OCI-LY1 (cell line): ENCODE measurements around the gene DMD.

ENCODE experiments used
- H2AFZ ChIP-seq: fragments of 200-600 bp; sonication (generic), shearing (Covaris generic); 2 replicates; pipeline ENCODE4 v1.6.0; 2014; ENCODE audit warnings: antibody characterized with exemption, mild to moderate bottlenecking, low read length
- H3F3A ChIP-seq: fragments of 200-600 bp; sonication (generic), shearing (Covaris generic); 2 replicates; pipeline ENCODE4 v1.6.0; 2014; ENCODE audit warnings: mild to moderate bottlenecking, antibody characterized with exemption, low read length, moderate library complexity; ENCODE audit not compliant: insufficient read depth
- H3K27ac ChIP-seq: fragments of 200-600 bp; sonication (generic); 2 replicates; pipeline ENCODE4 v1.5.1; 2014; ENCODE audit warnings: low read length, mixed run types, mild to moderate bottlenecking, low read depth; ENCODE audit not compliant: poor library complexity, severe bottlenecking
- H3K27me3 ChIP-seq: fragments of 200-600 bp; sonication (generic); 2 replicates; pipeline ENCODE4 v1.6.0; 2014; ENCODE audit warnings: antibody characterized with exemption, mild to moderate bottlenecking, low read length, moderate library complexity; ENCODE audit not compliant: insufficient read depth
- H3K36me3 ChIP-seq: fragments of 200-600 bp; sonication (generic); 2 replicates; pipeline ENCODE4 v1.6.1; 2014; ENCODE audit warnings: mild to moderate bottlenecking, antibody characterized with exemption, low read length, moderate library complexity, mixed read lengths; ENCODE audit not compliant: insufficient read depth
- H3K4me1 ChIP-seq: fragments of 200-600 bp; sonication (generic); 2 replicates; pipeline ENCODE4 v1.5.1; 2014; ENCODE audit warnings: mild to moderate bottlenecking, low read length, moderate library complexity; ENCODE audit not compliant: insufficient read depth, severe bottlenecking
- H3K4me2 ChIP-seq: fragments of 200-600 bp; sonication (generic), shearing (Covaris generic); 2 replicates; pipeline ENCODE4 v1.6.1; 2014; ENCODE audit warnings: low read length
- H3K4me3 ChIP-seq: fragments of 200-600 bp; sonication (generic); 2 replicates; pipeline ENCODE4 v1.5.1; 2014; ENCODE audit warnings: low read length, low read depth, mild to moderate bottlenecking, mixed read lengths; ENCODE audit not compliant: poor library complexity, severe bottlenecking
- H3K79me2 ChIP-seq: fragments of 200-600 bp; shearing (Covaris generic); 2 replicates; pipeline ENCODE4 v1.6.1; 2016; ENCODE audit warnings: mixed run types, low read length, mixed read lengths; ENCODE audit not compliant: insufficient read depth
- H3K9ac ChIP-seq: fragments of 200-600 bp; sonication (generic), shearing (Covaris generic); 2 replicates; pipeline ENCODE4 v1.6.1; 2014; ENCODE audit warnings: mild to moderate bottlenecking, low read length, mixed read lengths
- H3K9me2 ChIP-seq: fragments of 200-600 bp; sonication (generic), shearing (Covaris generic); 2 replicates; pipeline ENCODE4 v1.6.1; 2014; ENCODE audit warnings: low read depth, mild to moderate bottlenecking, low read length, mixed read lengths
- H3K9me3 ChIP-seq: fragments of 200-600 bp; shearing (Covaris generic); 2 replicates; pipeline ENCODE4 v1.6.1; 2014; ENCODE audit warnings: low read length, mixed read lengths
- H4K20me1 ChIP-seq: fragments of 200-600 bp; sonication (generic), shearing (Covaris generic); 2 replicates; pipeline ENCODE4 v1.6.0; 2016; ENCODE audit warnings: mild to moderate bottlenecking, low read length; ENCODE audit not compliant: insufficient read depth
- CTCF ChIP-seq: fragments of 200-600 bp; sonication (generic), shearing (Covaris generic); IDR thresholded peaks from 2 replicates; pipeline ENCODE4 v1.5.1; 2017; ENCODE audit warnings: mild to moderate bottlenecking, antibody characterized with exemption, low read length, moderate library complexity, mixed read lengths
- EZH2 ChIP-seq: fragments of 200-600 bp; sonication (generic), shearing (Covaris generic); IDR thresholded peaks from 2 replicates; pipeline ENCODE4 v1.8.0; 2017; ENCODE audit warnings: borderline replicate concordance, mixed run types, mild to moderate bottlenecking, antibody characterized with exemption, low read length, moderate library complexity, mixed read lengths

Gene DMD

DNA sequence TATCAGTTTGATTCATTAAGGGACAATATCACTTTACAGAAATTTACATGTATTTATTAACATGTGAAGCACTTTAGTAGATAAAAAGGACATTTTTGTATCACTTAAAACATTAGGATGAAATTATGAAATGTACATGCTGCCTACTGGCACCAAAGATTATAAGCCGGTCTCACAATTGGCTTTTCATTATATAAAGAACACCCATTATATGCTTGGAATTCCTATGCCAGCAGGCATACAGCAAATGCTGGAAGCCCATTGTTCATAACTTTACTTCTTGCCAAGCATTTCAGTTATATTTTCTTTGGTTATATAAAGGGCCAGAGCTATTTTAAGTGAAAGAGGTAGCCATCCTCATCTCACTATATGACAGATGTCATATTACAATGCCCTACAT is 145.9 kb downstream of the DMD start:
- no peaks in the 10 kb centered on the region for H3K27me3 ChIP-seq
- H3K9ac ChIP-seq = no peak overlapping the region
- no peak overlapping the region for H3K27ac ChIP-seq
- no peak overlapping the region for H2AFZ ChIP-seq
- no peak overlapping the region for H3K4me2 ChIP-seq
- H4K20me1 ChIP-seq = no peaks in the 10 kb centered on the region
- TF ChIP-seq EZH2 = no peak
- no peak for TF ChIP-seq CTCF
- H3K36me3 ChIP-seq = 0 out of 2 replicates have a peak, but pooled peaks cover 3% of the 10 kb centered on the region
- H3F3A ChIP-seq = no peaks in the 10 kb centered on the region
- no peaks in the 10 kb centered on the region for H3K4me1 ChIP-seq
- H3K79me2 ChIP-seq = no peaks in the 10 kb centered on the region
- H3K9me3 ChIP-seq = no peaks in the 10 kb centered on the region
- H3K9me2 ChIP-seq = no peaks in the 10 kb centered on the region
- H3K4me3 ChIP-seq = no peak overlapping the region

DNA sequence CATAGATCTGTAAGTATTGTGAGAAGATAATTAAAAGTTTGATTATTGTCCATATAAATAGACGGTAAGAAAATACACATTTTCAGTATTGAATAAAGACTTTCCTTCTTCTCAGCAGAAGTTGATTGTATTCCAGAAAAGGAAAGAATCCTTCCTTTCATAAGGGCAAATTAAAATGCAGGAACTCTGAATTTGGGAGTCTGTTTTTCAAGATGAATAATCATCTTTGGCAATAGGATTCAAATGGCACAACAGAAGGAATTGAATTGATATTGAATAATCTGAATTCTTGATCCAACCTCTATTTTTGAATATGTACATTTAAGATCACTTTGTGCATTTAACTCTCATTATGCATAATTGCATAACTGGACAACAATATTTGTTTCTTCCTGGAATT is 149.3 kb downstream of the DMD start:
- Histone ChIP-seq H2AFZ (no peak overlapping the region), H3K36me3 (0 out of 2 replicates have a peak, but pooled peaks cover 3% of the 10 kb centered on the region), H3K4me3 (no peak overlapping the region), H4K20me1 (no peaks in the 10 kb centered on the region), H3K27me3 (no peaks in the 10 kb centered on the region), H3K9me3 (no peaks in the 10 kb centered on the region), H3K27ac (no peak overlapping the region), H3F3A (no peaks in the 10 kb centered on the region), H3K9ac (no peak overlapping the region), H3K4me2 (no peak overlapping the region), H3K79me2 (no peaks in the 10 kb centered on the region), H3K4me1 (no peaks in the 10 kb centered on the region), H3K9me2 (no peaks in the 10 kb centered on the region)
- no peak for TF ChIP-seq CTCF
- no peak for TF ChIP-seq EZH2

GRCh38 chrX:33053001-33053400 is 158.3 kb downstream of the DMD start:
- Histone ChIP-seq H3K9me3 (no peaks in the 10 kb centered on the region), H3K27me3 (no peaks in the 10 kb centered on the region), H3K9me2 (no peaks in the 10 kb centered on the region), H4K20me1 (no peaks in the 10 kb centered on the region), H3K79me2 (no peaks in the 10 kb centered on the region), H2AFZ (no peak overlapping the region), H3K4me1 (no peaks in the 10 kb centered on the region), H3K4me2 (no peak overlapping the region), H3K27ac (no peak overlapping the region), H3K4me3 (no peak overlapping the region), H3K36me3 (no peaks in the 10 kb centered on the region), H3K9ac (no peak overlapping the region), H3F3A (no peaks in the 10 kb centered on the region)
- TF ChIP-seq CTCF (no peak), EZH2 (no peak)
